Nucleus accumbens (tissue), 56 donors: ENCODE data around the gene REEP1.
A peak's percentile ranks its signal among the peaks of the same experiment; 100 is the strongest.
"Not testable (repeated sequence)": the region's sequence is repeated elsewhere in the genome, so short reads cannot be mapped to it uniquely, and the experiment has no call there.

Experiments used
- DNase-seq, 56 donors: peaks; one replicate each; lab custom pipeline; 2025; lab: John Stamatoyannopoulos, UW

REEP1 gene

DNA sequence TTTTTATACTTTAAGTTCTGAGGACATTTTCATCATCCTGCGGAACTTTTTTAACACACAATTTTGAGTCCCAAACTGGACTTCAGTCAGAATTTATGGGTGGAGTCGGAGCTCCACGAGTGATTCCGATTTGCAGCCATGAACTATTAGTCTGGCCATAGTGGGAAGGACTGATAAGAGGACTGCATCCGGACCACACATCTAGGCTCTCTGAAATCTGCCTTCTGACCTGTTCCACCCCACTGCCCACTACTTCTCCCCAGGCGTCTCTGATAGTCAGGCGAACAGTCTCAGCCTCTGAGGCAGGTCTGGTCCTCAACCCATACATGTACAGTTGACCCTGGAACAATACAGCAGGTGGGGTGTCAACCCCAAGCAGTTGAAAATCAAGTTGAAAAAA is 133.0 kb downstream of the REEP1 start:
- no peak for DNase-seq

GRCh38 chr2:86203614-86204013 is 133.8 kb downstream of the REEP1 start:
- DNase-seq = no peak

GRCh38 chr2:86202702-86203101 is 134.7 kb downstream of the REEP1 start:
- no peak for DNase-seq

GRCh38 chr2:86202336-86202692 is 135.1 kb downstream of the REEP1 start:
- no peak for DNase-seq

DNA sequence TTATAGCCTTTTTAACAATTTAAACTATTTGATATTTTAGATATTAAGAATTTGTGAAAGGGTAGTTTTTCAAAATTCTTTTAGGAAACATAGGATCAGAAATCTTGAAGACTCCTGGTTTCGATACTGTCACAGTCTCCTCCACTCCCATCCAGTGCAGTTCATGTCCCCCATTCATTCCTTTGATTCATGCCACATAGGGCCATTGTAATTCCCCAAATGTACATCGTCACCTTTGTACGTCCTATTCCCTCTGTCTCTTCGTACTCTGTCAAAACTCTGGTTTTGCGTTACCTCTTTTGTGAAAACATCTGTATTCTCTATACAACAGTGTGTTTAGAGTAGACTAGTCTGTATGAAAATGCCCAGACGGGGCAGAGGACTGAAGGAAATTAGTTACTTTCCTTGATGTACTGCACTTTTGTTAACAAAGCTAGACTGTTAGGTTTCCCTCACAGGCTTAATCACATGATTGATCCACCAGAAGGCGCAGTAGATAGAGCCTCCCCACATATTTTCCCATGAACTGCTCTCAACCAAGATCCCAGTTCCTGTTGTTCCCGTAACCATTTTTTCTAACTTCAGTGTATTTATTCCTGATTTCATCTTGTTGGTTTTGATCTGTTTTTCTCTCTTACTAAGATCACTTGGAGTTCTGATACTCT is 135.6 kb downstream of the REEP1 start:
- DNase-seq = peak in 3 of 56 donors; percentile 3 to 20 (median 15)

DNA sequence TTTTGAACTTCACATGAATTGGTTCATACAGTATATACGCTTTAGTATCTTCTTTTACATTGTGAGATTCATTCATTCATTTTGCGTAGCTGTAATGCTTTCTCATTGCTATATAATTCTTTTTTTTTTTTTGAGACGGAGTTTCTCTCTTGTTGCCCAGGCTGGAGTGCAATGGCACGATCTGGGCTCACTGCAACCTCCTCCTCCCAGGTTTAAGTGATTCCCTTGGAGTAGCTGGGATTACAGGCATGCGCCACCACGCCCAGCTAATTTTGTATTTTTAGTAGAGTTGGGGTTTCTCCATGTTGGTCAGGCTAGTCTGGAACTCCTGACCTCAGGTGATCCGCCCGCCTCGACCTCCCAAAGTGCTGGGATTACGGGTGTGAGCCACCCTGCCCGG is 136.9 kb downstream of the REEP1 start:
- DNase-seq = not testable (repeated sequence)

- no peak for DNase-seq
Measured at GRCh38 chr2:86199834-86200177, 137.6 kb downstream of the REEP1 start.

DNA sequence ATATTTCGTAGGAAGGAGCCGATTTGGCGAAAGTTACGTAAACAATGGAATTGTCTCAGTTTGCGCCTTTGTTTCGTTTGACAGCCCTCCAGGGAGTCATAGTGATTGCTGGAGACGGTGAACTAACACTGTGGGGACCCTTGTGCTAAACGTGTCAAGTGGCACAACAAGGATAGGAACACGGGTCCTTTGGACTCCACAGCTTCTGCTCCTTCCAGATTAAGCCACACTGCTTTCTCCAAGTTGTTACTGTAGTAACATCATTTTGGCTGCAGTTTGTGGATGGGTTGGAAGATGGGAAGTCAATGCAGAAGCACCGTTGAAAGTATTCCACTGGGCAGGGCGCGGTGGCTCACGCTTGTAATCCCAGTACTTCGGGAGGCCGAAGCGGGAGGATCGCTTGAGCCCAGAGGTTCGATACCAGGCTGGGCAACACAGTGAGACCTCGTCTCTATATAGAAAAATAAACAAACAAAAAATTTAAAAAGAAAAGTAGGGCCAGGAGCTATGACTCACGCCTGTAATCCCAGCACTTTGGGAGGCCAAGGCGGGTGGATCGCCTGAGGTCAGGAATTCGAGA is 141.5 kb downstream of the REEP1 start:
- no peak for DNase-seq

- DNase-seq = peak; percentile 49 to 97 (median 93)
Measured at GRCh38 chr2:86195055-86195807, 142.2 kb downstream of the REEP1 start, which contains the start of gene IMMT. Gene IMMT (minus strand): TSS chr2:86195462. CDS start chr2:86195382, 80 bp downstream.

- DNase-seq = peak in 14 of 56 donors; percentile 86 to 96 (median 92)
Measured at GRCh38 chr2:86194751-86195054, 142.7 kb downstream of the REEP1 start.

DNA sequence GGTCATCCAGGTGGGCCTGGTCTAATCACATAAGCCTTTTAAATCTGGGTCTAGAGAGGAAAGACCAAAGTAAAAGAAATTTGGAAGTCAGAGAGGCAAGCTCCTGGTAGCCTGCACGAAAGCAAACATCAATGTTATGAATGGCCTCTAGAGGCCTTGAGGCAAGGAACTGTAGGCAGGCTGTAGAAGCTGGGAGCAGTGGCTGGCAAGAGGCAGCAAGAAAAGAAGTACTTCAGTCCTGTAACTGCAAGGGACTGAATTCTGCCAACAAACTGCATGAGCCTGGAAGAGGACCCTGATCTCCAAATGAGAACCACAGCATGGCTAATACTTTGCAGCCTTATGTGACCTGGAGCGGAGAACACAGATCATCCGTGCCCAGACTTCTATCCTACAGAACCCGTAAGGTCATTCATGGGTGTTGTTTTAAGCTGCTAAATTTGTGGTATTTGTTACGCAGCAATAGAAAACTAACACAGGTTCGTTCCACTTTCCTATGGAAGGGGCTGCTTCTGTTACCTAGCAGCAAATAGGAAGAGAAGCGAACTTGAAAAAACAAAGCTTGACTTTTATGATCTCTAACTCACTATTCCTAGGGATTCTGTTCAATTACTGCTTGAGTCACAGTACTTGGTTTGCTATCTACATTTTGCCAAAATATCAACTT is 143.4 kb downstream of the REEP1 start:
- no peak for DNase-seq

GRCh38 chr2:86189782-86190416 is 147.5 kb downstream of the REEP1 start:
- no peak for DNase-seq

GRCh38 chr2:86186431-86186830 is 151.0 kb downstream of the REEP1 start:
- no peak for DNase-seq

- DNase-seq = no peak
Measured at GRCh38 chr2:86185517-86186212, 151.8 kb downstream of the REEP1 start.

DNA sequence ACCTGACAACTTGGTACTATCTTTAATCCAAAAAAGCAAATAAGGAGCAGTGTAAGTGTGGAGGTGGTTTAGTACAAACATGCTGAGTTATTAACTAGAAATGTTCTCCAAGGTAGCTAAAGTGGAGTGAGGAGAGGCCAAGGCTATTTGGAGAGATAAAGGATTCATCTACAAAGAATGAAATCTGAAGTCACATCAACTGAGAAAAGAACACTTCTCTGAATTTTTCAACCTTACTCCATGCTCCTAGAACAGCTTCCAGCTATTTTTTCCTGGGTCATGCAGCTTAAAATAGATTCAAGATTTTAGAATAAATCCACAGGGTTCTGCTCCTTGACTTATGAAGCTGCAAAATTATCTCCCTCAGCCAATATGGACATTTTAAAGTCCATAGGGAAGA is 160.8 kb downstream of the REEP1 start:
- DNase-seq = no peak

- DNase-seq = no peak
Measured at GRCh38 chr2:86175828-86176227, 161.6 kb downstream of the REEP1 start.

DNA sequence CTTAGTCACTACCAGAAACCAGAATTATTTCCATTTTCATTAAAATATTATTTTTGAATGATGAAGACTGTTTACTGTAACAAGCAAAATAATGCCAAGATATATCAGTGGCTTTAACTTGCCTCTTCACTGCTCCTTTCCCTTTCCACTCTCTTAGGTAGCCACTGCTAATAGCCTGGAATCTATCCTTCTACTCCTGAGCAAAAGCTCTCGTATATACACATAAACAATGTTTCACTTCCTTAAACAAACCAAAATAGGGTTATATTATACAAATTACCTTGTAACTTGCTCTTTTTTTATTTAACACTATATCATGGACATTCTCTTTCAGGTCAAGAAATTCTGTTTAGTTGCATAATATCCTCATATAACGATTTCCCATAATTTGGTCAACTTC is 163.0 kb downstream of the REEP1 start:
- no peak for DNase-seq

- DNase-seq = no peak
Measured at GRCh38 chr2:86172610-86173009, 164.8 kb downstream of the REEP1 start.

DNA sequence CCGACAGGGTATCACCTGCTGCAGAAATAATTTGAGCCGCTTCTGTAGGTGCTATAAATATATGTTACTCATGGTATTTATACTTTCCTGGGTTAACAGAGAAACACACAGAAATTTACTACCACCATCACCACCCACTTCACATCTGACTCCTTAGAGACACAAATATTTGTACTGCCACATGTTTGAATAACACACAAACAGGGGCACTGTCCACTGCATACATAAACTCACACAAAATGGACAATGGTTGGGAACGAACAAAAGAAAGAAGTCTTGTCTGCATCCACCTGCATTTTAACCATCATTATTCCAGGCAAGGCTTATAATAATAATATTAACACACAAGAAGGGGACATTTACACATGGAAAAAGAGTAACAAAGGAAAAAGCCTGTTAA is 166.1 kb downstream of the REEP1 start:
- no peak for DNase-seq

DNA sequence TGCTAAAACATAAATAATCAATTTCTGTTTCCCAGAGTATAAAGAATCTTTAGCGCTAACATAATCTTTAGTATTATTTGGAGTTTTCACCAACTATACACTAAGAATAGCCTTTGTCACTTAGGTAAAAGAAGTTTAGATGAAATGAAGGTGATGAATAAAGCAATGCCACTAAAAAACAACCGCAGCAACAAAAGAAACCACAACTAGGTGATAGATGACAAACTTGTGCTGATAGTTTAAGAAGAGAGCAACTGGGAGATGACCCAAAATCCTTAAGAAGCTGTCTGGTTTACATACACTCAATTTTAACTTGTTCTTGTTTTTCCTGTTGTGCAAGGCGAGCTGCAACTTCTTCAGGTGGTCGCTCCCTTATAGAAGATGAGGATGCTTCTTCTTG is 167.0 kb downstream of the REEP1 start:
- no peak for DNase-seq
